Ammon's horn (tissue), 1 donor: ENCODE data around the gene CDKAL1.
"Not testable (repeated sequence)": the region's sequence is repeated elsewhere in the genome, so short reads cannot be mapped to it uniquely, and the experiment has no call there.

Source experiments
- DNase-seq: peaks from one replicate; pipeline ENCODE4 v3.0.0-alpha.2; 2016; ENCODE audit warnings: low spot score

CDKAL1 gene

GRCh38 chr6:21027507-21027906 is 493.2 kb downstream of the CDKAL1 start:
- no peak for DNase-seq

GRCh38 chr6:21031182-21031581 is 496.9 kb downstream of the CDKAL1 start:
- DNase-seq, result no peak

GRCh38 chr6:21033084-21033483 is 498.8 kb downstream of the CDKAL1 start:
- DNase-seq, result no peak

DNA sequence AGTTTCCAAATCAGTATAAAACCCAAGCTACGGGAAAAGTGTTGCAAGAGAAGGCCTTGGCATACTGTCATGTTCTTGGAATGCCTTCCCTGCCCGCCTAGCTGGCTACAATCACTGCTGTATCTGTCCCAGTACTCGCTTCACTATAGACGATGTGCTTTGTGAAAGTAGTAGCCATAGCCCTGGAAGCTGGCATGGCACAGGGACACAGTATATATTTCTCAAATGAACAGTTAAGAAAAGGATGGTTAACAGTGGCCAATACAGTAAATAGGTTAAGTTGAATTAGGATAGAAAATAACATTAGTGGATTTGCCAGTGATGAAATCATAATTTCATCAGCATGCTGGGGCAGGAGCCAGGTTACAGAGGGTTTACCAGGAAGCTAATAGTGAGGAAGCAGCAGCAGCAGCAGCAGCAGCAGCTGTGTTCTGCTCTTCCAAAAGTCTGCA is 499.3 kb downstream of the CDKAL1 start:
- DNase-seq, result no peak

GRCh38 chr6:21034345-21034744 is 500.1 kb downstream of the CDKAL1 start:
- no peak for DNase-seq

DNA sequence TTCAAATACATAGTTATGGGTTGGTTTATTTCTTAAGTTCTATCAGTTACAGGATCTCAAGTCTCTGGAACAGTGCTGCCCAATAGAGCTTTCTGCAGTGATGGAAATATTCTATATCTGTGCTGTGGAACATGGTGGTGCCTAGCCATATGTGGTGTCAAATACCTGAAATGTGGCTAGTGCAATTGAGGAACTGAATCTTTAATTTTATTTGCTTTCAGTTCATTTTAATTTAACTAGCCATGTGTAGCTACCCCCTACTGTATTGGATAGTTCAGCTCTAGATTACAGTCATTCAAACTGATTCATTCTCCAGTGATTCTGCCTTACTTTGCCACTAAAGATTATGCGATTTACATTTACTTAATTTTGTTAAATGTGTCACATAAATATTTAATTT is 503.2 kb downstream of the CDKAL1 start:
- DNase-seq, result no peak

GRCh38 chr6:21039926-21040325 is 505.7 kb downstream of the CDKAL1 start:
- DNase-seq, result no peak

GRCh38 chr6:21045135-21045700 is 511.0 kb downstream of the CDKAL1 start:
- DNase-seq, result no peak

GRCh38 chr6:21046276-21046675 is 512.0 kb downstream of the CDKAL1 start:
- no peak for DNase-seq

DNA sequence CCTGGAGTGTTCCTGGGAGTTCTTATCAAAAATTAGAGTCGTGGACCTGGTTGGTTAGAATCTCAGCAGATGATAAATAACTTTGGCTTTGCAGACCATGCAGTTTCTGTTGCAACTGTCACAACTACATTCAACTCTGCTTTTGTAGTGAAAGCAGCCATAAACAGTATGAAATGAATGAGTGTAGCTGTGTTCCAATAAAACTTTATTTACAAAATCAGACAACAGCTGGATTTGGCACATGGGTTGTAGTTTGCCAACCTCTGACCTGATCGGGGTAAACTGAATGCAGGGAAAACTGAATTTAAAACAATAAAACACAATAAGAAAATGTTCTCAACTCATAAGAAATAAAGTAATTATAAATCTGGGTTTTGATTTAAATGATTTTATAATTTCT is 513.8 kb downstream of the CDKAL1 start:
- DNase-seq, result no peak

GRCh38 chr6:21049148-21049547 is 514.9 kb downstream of the CDKAL1 start:
- no peak for DNase-seq

DNA sequence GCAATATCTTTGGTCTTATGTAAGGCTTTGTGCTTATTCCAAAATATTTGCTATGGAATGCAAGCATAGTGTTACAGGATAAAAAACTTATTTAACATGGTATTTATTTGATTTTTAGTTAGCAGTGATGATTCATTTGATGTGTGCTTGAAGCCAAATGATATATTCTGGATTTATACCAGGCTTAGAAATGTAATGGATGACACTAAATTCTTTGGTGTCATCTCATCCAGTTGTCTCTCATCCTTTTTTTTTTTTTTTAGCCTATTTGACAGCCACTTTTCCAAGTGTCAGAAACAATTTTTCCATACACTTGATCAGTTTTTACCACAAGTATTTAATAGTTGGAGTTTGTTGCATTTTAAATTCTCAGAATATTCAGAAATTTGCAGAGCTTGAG is 515.3 kb downstream of the CDKAL1 start:
- DNase-seq, result no peak

DNA sequence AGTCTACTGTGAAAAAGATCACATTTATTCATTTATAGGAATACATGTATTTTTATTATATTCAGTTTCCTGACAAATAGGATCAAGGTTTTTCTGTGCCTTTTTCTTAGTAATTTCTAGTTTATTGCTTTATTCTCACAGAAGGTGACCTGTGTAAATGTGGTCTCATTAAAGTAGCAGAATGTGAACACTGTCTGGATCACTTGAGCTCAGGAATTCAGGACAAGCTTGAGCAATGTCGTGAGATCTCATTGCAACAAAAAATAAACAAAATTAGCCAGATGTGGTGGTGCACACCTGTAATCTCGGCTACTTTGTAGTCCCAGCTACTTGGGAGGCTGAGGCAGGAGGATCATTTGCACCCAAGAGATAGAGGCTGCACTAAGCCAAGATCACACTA is 516.7 kb downstream of the CDKAL1 start:
- DNase-seq, result no peak

DNA sequence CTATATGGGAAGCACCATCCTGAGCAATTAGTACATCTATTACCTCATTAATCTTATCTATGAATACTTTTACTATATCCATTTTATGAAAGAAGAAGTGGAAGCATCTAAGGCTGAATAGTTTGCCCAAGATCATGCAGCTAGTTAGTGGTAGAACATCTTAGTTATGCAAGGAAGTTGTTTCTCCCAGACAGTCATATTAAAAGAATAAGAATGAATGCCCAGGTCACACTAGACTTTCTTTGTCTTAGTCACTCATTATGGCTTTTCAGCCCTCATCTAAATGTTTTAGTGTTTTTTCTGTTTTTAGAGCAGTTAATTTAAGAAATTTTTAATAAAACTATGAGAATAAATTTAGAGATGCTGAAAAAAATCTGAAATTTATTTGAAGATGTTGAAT is 517.5 kb downstream of the CDKAL1 start:
- DNase-seq, result no peak

GRCh38 chr6:21053612-21054011 is 519.4 kb downstream of the CDKAL1 start:
- no peak for DNase-seq

DNA sequence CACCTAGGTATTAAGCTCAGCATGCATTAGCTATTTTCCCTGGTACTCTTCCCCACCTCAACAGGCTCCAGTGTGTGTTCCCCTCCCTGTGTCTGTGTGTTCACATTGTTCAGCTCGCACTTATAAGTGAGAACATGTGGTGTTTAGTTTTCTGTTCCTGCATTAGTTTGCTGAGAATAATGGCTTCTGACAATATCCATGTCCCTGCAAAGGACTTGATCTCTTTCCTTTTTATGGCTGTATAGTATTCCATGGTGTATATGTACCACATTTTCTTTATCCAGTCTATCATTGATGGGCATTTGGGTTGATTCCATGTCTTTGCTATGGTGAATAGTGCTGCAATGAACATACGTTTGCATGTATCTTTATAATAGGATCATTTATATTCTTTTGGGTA is 521.2 kb downstream of the CDKAL1 start:
- DNase-seq, result not testable (repeated sequence)

DNA sequence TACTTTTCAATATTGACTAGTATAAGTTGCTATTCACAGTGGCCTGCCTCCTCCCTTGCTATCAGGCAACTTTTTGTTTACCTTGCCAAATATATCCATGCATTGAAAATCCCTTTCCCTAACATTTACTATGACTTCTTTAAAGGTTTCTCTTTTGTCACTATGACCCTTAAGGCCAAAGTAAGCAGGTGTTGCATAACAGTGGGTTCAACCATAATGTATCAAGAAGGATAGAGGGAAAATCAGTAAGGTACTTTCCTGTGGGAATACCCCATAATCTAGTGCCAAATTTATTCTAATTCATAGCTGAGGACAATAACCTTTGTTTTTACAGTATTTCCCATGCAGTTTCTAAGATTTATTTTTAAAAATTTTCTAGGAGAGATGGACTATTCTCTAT is 527.6 kb downstream of the CDKAL1 start:
- DNase-seq, result no peak

DNA sequence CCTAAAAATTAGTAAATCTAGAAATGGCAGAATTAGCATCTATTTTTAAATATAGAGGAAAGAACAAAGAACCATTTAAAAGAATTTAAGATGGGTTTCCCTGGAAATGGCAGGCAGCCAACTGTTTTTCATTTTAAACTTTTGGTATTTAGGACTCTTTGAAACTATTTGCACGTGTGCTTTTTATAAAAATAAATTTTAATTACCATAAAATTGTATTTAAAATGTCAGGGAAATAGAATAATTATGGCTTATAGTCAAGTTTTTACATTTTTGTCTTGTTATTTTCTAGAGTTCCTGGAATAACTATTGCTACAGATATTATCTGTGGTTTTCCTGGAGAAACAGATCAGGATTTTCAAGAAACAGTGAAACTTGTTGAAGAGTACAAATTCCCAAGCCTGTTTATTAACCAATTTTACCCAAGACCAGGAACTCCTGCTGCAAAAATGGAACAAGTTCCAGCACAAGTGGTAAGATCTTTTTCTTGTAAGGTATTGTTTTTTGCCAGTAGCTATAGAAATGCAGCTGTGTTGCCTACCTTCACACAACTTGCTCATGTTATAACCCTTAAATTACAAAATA is 530.6 kb downstream of the CDKAL1 start:
- DNase-seq, result no peak

DNA sequence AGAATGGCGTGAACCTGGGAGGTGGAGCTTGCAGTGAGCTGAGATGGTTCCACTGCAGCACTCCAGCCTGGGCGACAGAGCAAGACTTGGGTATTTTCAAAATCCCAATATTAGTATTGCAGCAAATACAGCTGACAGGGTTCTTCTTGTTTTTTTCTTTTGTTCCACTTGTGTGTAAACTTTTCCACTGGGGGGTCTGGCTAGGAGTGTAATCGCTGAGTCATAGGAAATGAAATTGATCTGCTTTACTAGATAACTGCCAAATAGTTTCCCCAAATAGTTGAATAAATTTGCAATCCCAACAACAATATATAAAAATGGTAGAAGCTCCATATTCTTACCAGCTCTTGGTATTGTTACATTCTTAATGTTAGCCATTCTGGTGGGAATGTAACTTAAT is 533.3 kb downstream of the CDKAL1 start:
- DNase-seq, result no peak

DNA sequence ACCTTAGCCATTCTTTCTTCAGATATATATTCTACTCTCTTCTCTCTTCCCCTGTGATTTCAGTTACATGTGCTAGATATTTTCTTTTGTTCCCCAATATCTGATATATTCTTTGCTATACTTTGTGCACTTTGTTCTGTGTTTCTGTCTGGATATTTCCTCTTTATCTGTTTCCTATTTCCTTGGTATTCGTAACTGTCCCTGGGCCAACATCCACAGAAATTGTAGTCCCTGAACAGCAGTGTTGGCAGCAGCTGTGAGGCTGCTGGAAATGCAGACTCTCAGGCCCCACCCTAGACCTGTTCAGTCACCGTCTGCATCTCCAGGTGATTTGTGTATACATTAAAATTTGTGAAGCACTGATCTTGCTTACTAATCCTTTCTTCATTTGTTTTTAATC is 536.4 kb downstream of the CDKAL1 start:
- no peak for DNase-seq

- no peak for DNase-seq
Observed at GRCh38 chr6:21071780-21072468, 537.7 kb downstream of the CDKAL1 start.

- DNase-seq, result no peak
Observed at GRCh38 chr6:21073318-21073839, 539.1 kb downstream of the CDKAL1 start.

- no peak for DNase-seq
Observed at GRCh38 chr6:21074484-21074883, 540.2 kb downstream of the CDKAL1 start.
